Measurements from ENCODE around the gene HORMAD2.

DNA sequence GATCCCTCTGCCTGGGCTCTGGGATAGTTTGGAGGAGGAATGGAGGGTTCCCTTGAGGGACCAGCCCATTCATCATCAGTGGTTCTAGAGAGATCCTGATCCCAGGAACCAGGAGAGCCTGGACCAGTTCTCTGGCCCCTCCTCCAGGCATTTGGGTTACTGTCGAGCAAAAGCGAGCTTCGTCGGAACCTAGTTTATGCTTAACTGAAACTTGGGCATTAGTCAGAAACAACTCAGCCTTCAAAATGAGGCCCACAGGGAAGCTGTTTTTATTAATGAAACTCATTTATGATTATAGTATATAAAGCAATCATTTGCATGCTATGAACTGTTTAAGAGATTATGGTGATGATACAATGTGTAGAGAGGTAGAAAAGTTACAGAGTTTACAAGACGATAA is 104.9 kb downstream of the HORMAD2 start:
- TF ChIP-seq CTCF (conservative IDR thresholded peaks at IDR 0.05; ENCODE audit: low read length) (no peak), EZH2phosphoT487 (IDR thresholded peaks at IDR 0.05; ENCODE audit: borderline replicate concordance) (no peak)
